Retinal pigment epithelial cell (primary cell): ENCODE measurements around the gene MPV17L.
"Not testable (repeated sequence)": the region's sequence is repeated elsewhere in the genome, so short reads cannot be mapped to it uniquely, and the experiment has no call there.

Experiments
- DNase-seq: peaks from one replicate; pipeline ENCODE4 v3.0.0-alpha.2; 2010; ENCODE audit warnings: low read depth
- H3K4me3 ChIP-seq: 2 replicates; pipeline ENCODE4 v1.5.1; 2011; ENCODE audit warnings: mild to moderate bottlenecking, low read length, control low read depth, moderate library complexity
- CTCF ChIP-seq: conservative IDR thresholded peaks from 2 replicates; pipeline ENCODE4 v1.5.1; 2011; ENCODE audit warnings: low read depth, low read length, control low read depth, inconsistent platforms

The MPV17L gene

DNA sequence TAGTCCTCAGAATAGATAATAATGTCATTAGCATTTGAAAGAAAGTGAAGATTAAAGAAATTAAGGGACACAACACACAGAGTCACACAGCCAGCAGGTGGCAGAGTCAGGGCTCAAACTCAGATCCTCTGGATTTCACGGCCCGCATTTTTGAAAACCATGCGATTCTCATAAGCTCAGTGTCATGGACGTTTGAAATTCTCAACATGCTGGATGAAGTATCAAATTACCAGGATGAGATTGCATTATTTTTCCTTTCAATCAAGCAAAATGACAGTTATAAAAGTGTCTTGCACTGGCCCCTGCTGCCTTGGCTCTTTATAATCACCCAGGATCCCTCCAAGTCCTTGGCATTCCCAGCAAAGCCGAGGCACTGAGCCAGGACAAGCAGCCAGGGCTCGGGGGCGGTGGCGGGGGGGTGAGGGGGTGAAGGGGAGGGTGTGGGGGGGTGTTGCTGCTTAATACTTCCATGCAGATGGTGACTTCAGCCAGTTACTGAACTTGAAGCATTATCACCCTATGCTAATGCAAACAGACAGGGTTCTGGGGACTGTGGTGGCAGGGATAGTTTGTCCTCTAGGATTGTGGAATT is 32.2 kb downstream of the MPV17L start:
- H3K4me3 ChIP-seq = peak overlapping the region; percentile 23
- TF ChIP-seq CTCF = peak; percentile 67
- no peak for DNase-seq

DNA sequence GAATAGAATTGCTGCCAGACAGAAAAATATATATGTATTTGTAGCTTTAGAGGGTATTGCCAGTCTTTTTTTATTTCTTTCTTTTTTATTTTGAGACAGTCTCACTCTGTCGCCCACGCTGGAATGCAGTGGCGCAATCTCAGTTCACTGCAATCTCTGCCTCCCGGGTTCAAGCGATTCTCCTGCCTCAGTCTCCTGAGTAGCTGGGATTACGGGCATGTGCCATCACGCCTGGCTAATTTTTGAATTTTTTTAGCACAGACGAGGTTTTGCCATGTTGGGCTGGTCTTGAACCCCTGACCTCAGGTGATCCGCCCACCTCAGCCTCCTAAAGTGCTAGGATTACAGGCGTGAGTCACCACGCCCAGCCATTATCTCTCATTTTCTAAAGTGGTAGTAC is 35.3 kb downstream of the MPV17L start:
- not testable (repeated sequence) for H3K4me3 ChIP-seq, DNase-seq

DNA sequence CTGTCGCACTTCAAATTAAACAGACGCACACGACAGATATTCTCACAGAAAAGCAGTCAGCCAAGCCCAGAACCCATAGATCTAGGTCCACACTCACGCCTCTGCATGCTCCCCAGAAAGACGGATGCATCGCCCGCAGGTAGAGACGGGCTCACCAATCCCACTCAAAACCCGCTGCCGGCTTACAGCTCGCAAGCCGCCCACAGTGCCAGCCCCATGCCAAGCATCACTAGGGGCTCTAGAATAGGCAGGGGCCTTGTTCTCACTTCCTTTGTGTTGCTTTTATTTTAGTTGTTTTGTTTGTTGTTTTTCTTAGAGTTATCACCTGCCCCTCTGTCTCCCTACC is 38.5 kb downstream of the MPV17L start:
- no peak for TF ChIP-seq CTCF
- no peak for DNase-seq
- H3K4me3 ChIP-seq = peak overlapping the region; percentile 87

DNA sequence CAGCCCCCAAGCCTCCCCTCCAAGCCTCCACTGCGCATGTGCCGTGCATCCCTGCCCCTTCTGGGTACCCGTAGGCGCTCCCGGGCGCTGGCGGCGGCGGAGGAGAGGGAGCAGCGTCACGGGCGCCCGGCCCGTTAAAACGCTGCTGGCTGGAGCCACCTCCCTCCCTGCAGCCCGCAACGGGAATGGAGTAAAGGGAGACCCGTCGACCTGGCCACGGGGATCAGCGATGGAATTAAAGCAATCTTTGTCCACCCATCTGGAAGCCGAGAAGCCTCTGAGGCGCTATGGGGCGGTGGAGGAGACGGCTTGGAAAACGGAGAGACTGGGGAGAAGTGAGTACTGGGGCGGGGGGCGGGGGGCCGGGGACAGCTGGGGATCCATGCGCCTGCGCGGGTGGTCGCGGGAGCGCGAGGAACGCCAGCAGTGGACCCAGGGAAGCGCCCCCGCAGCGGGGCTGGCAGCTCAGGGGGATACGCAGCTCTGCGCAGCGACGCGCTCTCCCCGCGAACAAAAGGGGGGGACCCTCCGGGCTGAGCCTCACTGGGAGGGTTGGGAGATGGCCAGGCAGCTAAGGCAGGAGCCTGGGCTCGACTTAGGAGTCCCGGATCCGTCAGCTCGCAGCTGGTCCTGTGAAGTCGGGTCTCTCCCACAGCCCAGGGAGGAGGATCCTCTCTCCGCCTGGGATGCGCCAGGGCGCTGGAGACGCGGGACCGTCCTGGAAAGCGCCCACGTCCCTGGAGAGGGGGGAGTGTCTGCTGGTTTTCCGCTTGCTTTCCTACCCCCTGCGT is 39.1 kb downstream of the MPV17L start, which contains the start of gene BMERB1:
Gene BMERB1, plus strand, starts transcription at position 164 of the 791 bp plus-strand sequence. Its CDS starts 66 bp downstream, at position 230.
- peak within 1 kb of the TSS; percentile 87 for H3K4me3 ChIP-seq
- DNase-seq = no peak
- no peak for TF ChIP-seq CTCF

DNA sequence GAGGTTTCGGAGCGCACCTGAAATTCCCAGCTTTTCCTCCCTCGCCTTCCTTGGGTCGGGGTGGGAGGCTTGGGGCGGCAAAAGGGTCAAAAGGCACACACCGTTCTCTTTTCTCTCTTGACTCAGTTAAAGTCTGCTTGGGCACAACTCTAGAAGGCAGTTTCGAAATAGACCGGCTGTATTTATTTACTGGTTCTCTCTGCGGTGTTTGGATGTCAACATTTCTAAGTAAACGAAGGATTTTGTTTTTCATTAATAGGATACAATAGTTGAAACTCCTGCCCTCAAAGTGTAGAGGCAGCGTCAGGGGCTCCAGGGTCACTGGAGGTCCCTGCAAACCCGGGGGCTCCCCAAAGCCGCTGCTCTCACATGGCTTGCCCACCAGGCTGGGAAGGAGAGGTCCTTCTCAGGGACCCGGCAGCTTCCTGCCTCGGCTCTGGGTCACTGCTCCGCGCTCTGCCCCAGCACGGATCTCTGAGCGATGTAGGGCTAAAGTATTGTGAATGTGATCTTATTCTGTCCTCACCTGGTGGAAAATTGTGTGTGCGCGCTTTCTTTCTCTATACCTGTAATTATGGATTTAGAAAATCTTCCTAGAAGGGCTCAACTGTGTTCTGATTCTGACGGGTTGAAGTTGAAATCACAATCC is 39.8 kb downstream of the MPV17L start:
- no peak for DNase-seq
- no peak for TF ChIP-seq CTCF
- peak overlapping the region; percentile 87 for H3K4me3 ChIP-seq

- DNase-seq = no peak
- no peak overlapping the region for H3K4me3 ChIP-seq
- TF ChIP-seq CTCF = no peak
Measured at GRCh38 chr16:15439102-15439501, 43.5 kb downstream of the MPV17L start.

DNA sequence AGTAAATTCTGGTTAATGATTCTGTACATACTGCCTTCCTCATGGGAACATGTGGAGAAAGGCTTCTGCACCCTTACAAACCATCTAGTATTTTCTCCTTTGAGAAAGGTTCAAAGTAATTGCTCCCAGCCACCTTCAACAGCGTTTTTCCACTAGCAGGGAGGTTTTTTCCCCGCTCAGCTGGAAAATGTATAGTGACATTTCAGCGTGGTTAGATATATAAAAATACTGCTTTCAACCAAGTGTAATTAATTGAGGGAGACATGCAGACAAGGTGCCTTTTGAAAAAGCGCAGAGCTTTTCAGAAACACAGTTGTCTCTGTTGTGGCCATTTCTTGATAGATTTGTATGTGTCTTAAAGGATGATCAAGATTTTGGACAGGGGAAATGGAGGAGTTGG is 44.0 kb downstream of the MPV17L start:
- TF ChIP-seq CTCF = no peak
- DNase-seq = peak; percentile 48
- no peak overlapping the region for H3K4me3 ChIP-seq
